GM12875 (cell line): ENCODE results near the gene PTAR1.

Experiments used
- H3K4me3 ChIP-seq: one replicate; pipeline ENCODE4 v1.5.1; 2011; ENCODE audit warnings: low read depth, low read length, control low read depth
- TF ChIP-seq, protein P1 (sequence below): IDR thresholded peaks from 2 replicates; pipeline ENCODE4 v1.5.1; 2011; ENCODE audit warnings: low read depth, mild to moderate bottlenecking, control low read depth, inconsistent platforms, low read length, moderate library complexity, borderline replicate concordance; ENCODE audit not compliant: insufficient read depth

PTAR1 gene

DNA sequence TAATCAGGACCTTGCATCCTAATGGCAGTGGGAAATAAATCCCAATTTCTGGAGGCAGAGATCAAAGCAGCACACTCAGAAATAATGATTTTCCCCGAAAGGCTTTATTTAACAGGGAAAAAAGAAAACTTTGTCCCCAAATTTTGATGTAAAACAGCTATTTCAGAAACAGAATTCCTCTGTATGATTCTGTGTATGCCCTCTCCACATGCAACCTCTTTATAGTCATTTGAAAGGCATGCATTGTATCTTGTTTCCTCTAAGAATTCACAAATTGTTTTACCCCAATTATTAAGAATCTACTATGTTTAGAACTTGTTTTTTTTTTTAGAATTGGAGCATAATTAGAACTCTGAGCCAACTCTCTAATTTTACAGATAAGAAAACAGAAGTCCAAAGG, 2.7 kb upstream of the PTAR1 start:
- TF ChIP-seq, protein P1, sequence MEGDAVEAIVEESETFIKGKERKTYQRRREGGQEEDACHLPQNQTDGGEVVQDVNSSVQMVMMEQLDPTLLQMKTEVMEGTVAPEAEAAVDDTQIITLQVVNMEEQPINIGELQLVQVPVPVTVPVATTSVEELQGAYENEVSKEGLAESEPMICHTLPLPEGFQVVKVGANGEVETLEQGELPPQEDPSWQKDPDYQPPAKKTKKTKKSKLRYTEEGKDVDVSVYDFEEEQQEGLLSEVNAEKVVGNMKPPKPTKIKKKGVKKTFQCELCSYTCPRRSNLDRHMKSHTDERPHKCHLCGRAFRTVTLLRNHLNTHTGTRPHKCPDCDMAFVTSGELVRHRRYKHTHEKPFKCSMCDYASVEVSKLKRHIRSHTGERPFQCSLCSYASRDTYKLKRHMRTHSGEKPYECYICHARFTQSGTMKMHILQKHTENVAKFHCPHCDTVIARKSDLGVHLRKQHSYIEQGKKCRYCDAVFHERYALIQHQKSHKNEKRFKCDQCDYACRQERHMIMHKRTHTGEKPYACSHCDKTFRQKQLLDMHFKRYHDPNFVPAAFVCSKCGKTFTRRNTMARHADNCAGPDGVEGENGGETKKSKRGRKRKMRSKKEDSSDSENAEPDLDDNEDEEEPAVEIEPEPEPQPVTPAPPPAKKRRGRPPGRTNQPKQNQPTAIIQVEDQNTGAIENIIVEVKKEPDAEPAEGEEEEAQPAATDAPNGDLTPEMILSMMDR = no peak
- H3K4me3 ChIP-seq = no peak overlapping the region

DNA sequence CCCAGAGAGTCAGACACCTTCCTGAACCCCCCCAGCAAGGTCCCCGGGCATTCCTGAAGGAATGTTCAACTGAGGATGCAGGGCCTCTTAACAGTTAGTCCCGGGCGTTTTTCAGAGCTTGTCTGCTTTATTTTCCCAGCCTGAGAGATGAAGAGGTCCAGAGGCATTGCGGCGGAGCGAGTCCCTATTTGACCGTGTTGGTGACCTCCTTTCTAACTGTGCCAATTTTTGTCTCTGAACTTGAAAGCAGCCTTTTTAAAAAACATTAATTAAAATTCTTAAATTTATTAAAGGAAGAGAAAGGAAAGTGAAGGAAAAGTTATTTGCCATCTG, 433 bp upstream of the PTAR1 start:
- TF ChIP-seq, protein P1 = no peak
- H3K4me3 ChIP-seq = peak overlapping the region; percentile 54

DNA sequence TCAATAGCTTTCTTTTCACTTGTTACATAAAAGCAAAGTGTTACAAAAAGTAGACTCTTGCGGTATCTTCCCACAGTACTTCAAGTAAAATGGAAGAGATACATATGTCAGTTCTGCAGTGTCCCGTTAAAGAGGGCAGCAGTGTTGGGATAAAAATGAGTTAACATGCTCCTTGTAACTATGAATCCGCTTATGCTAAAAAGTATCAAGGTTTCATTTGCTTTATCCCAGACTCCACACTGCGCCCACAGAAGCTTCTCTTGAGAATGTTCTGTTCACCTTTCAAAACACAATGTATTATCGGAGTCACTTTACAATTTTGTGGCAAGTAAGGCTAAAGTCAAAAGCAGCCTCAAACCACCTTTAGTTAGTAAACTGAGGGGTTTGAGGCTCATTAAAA, 790 bp downstream of the PTAR1 start:
- TF ChIP-seq, protein P1 = no peak
- H3K4me3 ChIP-seq = peak overlapping the region; percentile 84

DNA sequence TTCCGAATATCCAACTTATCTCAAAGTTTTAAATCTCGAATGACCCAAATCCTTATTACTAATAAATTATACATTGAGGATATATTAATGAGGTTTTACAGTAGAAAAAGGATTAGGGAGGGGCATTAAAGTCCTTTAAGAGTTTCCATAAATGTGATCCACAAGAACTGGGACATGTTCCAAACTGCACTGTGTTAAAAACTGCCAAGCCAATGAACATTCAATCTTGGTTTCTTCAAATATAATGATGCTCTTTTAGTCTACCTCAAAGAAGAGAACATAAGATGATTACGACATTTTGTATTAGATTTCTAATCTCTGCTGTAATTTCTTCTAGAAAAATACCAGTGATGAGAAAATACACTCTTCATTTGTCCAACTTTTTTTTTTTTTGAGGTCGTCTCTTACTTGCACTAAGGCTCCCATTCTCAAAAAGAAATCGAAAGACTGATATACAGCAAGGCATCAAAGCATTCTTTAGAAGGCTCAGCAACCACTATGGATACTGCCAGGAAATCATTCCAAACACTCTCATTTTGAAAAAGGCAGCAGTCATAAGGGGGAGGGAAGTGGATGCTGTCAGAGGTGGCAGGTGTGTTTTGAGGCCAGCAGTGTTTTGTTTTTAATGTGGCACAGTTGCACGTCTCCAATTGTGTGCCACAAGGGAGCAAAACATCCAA, 1.7 kb downstream of the PTAR1 start:
- no peak overlapping the region for H3K4me3 ChIP-seq
- TF ChIP-seq, protein P1 = no peak

DNA sequence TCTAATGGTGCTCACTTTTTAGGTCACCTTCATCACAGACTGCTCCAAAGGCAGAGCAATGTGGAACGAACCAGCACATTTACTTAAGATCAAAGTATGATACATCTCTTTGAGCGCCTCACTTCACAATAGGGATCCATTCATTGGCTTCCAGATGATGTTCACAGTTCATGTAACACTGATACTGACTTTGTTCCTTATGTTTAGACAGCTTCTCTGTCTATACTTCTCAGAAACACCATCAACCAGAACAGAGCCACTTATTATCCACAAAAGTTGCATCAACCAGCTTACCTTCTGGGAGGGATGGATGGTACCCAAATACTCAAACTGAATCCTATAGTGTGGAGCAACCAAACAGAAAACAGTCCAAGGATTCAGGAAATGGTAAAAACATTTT, 4.6 kb downstream of the PTAR1 start:
- H3K4me3 ChIP-seq = no peak overlapping the region
- TF ChIP-seq, protein P1 = no peak

DNA sequence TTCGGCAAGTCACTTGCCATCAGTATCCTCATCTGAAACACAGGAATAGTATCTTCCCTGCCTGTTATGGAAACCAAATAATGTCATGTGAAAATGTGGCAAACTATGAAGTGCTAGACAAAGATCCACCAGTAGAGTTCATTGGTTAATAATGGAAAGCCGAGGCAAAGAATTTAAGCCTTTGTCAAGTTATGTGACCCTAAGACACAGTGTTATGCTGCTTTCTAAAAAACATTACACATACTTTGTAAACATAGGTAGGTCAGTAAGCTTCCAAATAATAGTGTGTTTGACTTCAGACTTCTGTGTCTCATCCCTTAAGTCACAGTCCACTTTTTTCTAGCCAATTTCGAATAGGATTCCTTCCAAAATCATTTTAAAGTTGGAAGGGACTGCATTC, 6.0 kb downstream of the PTAR1 start:
- H3K4me3 ChIP-seq = no peak overlapping the region
- TF ChIP-seq, protein P1 = no peak

DNA sequence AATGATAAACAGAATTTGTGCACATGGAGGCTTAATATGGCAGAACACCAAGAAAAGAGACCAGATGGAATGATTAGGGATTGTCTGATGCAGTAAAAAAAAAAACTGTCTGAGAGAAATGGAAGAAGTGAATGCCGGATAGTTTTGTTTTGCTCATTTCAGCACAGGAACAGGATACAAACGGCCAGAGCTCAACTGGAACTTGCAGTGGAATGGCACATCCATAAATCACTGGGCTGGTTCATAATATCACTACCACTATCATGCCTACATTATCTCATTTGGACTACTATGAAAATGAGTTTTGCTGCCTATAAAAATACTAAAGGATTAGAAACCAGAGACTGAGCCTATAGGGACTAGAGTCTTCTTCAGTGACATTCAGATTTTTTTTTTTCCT, 9.7 kb downstream of the PTAR1 start:
- TF ChIP-seq, protein P1 = no peak

More for the DNA sequence above, 9.7 kb downstream of the PTAR1 start:
- no peak overlapping the region for H3K4me3 ChIP-seq
